Breast epithelium (tissue), 3 donors: Measurements from ENCODE around the gene RPL14.

Experiments
- POLR2A ChIP-seq: fragments of 450-650 bp; IDR thresholded peaks from one replicate; pipeline ENCODE4 v1.6.1; 2016; ENCODE audit warnings: antibody characterized with exemption, mild to moderate bottlenecking, moderate library complexity
- POLR2AphosphoS5 ChIP-seq, 3 donors: sonication (generic); formaldehyde crosslinking; IDR thresholded peaks; one replicate each; pipeline ENCODE4 v1.6.1; 2017; ENCODE audit warnings: antibody characterized with exemption in 3 of 3
- TF ChIP-seq, protein P1 (sequence below), 3 donors: fragments of 450-650 bp; IDR thresholded peaks; one replicate each; pipeline ENCODE4 v1.5.1; 2016 to 2017; ENCODE audit warnings: antibody characterized with exemption in 3 of 3, mild to moderate bottlenecking in 3 of 3, moderate library complexity in 3 of 3

DNA sequence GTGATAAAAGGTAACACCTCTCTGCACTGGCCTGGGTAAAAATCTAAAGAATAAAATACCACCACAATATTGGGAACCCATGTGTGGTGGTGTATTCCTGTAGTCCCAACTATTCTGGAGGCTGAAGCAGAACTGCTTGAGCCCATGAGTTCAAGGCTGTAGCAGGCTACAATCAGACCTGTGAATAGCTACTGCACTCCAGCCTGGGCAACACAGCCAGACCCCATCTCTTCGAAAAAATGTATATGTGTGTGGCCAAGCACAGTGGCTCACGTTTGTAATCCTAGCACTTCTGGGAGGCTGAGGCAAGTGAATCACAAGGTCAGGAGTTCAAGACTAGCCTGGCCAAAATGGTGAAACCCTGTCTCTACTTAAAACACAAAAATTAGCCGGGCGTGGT lies 1.8 kb upstream of the RPL14 start:
- TF ChIP-seq, protein P1, sequence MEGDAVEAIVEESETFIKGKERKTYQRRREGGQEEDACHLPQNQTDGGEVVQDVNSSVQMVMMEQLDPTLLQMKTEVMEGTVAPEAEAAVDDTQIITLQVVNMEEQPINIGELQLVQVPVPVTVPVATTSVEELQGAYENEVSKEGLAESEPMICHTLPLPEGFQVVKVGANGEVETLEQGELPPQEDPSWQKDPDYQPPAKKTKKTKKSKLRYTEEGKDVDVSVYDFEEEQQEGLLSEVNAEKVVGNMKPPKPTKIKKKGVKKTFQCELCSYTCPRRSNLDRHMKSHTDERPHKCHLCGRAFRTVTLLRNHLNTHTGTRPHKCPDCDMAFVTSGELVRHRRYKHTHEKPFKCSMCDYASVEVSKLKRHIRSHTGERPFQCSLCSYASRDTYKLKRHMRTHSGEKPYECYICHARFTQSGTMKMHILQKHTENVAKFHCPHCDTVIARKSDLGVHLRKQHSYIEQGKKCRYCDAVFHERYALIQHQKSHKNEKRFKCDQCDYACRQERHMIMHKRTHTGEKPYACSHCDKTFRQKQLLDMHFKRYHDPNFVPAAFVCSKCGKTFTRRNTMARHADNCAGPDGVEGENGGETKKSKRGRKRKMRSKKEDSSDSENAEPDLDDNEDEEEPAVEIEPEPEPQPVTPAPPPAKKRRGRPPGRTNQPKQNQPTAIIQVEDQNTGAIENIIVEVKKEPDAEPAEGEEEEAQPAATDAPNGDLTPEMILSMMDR (IDR thresholded peaks at IDR 0.05) = no peak
- TF ChIP-seq POLR2A (no peak), POLR2AphosphoS5 (IDR thresholded peaks at IDR 0.05) (no peak)
